Activated CD8-positive, alpha-beta T cell treated with anti-CD3 and anti-CD28 coated beads for 36 hours (primary cell): ENCODE data around the gene BST1. TPM values are rescaled to one million over a fixed set of nuclear protein-coding genes. Genes with fewer than 3 reads are reported as not detected.

Experiments
- ATAC-seq: fragments of 200-7000 bp; cut with Tn5 transposase; one replicate; pipeline ENCODE4 v1.10.0; 2021; ENCODE audit warnings: mild to moderate bottlenecking, moderate library complexity
- CTCF ChIA-PET: fragments of 350-600 bp; sonication (Branson Sonifier 250); formaldehyde crosslinking; loops from one replicate; lab custom pipeline; 2021; ENCODE audit warnings: antibody characterized with exemption; lab: Charles Lee
- POLR2A ChIA-PET: fragments of 350-600 bp; sonication (Branson Sonifier 250); formaldehyde crosslinking; loops from one replicate; lab custom pipeline; 2021; ENCODE audit warnings: antibody characterized with exemption; lab: Charles Lee
- DNase-seq: peaks from one replicate; pipeline ENCODE4 v3.0.0-alpha.2; 2020
- H3K27ac Mint-ChIP-seq: one replicate; pipeline ENCODE4 v1.8.0; 2021; ENCODE audit warnings: mild to moderate bottlenecking, mixed read lengths
- H3K27me3 Mint-ChIP-seq: one replicate; pipeline ENCODE4 v1.8.0; 2021; ENCODE audit warnings: mixed read lengths
- H3K36me3 Mint-ChIP-seq: one replicate; pipeline ENCODE4 v1.8.0; 2021; ENCODE audit warnings: low read depth, mixed read lengths
- H3K4me1 Mint-ChIP-seq: one replicate; pipeline ENCODE4 v1.8.0; 2021; ENCODE audit warnings: low read depth, mixed read lengths
- H3K4me3 Mint-ChIP-seq: one replicate; pipeline ENCODE4 v1.8.0; 2021; ENCODE audit warnings: mild to moderate bottlenecking, moderate library complexity, mixed read lengths
- H3K9me3 Mint-ChIP-seq: one replicate; pipeline ENCODE4 v1.8.0; 2021; ENCODE audit warnings: mixed read lengths
- intact Hi-C: fragments of 100-400 bp; cut with micrococcal nuclease; formaldehyde crosslinking; loops from one replicate; pipeline ENCODE4 v1.10.0; 2022
- total RNA-seq, 2 experiments: library from RNA; stranded (reverse); gene quantifications; one replicate each; pipeline ENCODE4 v1.2.3, GENCODE V29; 2021
- TF ChIP-seq, protein P1 (sequence below): fragments of 200-600 bp; IDR thresholded peaks from one replicate; pipeline ENCODE4 v1.8.0; 2022; ENCODE audit warnings: antibody characterized with exemption, mild to moderate bottlenecking

Gene BST1
- under 1 TPM; 0.20 to 0.65 TPM for total RNA-seq

DNA sequence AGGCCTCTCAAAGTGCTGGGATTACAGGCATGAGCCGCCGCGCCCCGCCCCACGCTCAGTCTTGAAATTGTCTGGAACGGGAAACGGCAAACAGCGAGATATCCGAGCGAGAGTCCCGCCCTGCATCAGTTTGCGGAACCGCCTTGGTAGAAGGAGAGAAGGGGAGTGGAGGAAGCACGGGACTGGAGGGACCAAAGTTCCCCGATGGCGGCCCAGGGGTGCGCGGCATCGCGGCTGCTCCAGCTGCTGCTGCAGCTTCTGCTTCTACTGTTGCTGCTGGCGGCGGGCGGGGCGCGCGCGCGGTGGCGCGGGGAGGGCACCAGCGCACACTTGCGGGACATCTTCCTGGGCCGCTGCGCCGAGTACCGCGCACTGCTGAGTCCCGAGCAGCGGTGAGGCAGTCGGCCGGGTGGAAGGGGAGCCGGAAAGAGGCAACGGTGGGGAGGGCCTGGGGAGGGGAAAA lies at the start of gene BST1:
TSS of gene BST1 (plus strand) at position 125 of the 463 bp plus-strand sequence. CDS start at position 205, 80 bp downstream.
- Mint-ChIP-seq H3K4me3 (peak within 1 kb of the TSS; percentile 75), H3K4me1 (peaks cover 3% of the 10 kb centered on the region), H3K36me3 (no peaks in the 10 kb centered on the region), H3K27me3 (peaks cover 21% of the 10 kb centered on the region), H3K9me3 (no peaks in the 10 kb centered on the region), H3K27ac (peak within 1 kb of the TSS; percentile 12)
- ATAC-seq (peak; percentile 81), DNase-seq (peak; percentile 59)
- TF ChIP-seq, protein P1, sequence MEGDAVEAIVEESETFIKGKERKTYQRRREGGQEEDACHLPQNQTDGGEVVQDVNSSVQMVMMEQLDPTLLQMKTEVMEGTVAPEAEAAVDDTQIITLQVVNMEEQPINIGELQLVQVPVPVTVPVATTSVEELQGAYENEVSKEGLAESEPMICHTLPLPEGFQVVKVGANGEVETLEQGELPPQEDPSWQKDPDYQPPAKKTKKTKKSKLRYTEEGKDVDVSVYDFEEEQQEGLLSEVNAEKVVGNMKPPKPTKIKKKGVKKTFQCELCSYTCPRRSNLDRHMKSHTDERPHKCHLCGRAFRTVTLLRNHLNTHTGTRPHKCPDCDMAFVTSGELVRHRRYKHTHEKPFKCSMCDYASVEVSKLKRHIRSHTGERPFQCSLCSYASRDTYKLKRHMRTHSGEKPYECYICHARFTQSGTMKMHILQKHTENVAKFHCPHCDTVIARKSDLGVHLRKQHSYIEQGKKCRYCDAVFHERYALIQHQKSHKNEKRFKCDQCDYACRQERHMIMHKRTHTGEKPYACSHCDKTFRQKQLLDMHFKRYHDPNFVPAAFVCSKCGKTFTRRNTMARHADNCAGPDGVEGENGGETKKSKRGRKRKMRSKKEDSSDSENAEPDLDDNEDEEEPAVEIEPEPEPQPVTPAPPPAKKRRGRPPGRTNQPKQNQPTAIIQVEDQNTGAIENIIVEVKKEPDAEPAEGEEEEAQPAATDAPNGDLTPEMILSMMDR: no peak
- intact Hi-C loops: no loop called here
- CTCF ChIA-PET: interaction anchor here (1.0 to 1.2 kb wide), 2 partner anchors 45 to 51 kb away, joined by 3 read pairs; no protein-coding TSS in a partner anchor
- POLR2A ChIA-PET: interaction anchor here (0.8 to 1.0 kb wide), 2 partner anchors 10 to 53 kb away, joined by 3 read pairs; no protein-coding TSS in a partner anchor

- TF ChIP-seq, protein P1: no peak
- ChIA-PET CTCF (interaction anchor here (0.7 to 2.5 kb wide), 4 partner anchors 10 to 421 kb away, joined by 3 to 9 read pairs (median 4); no protein-coding TSS in a partner anchor), POLR2A (interaction anchor here (0.6 to 3.4 kb wide), 3 partner anchors 28 to 140 kb away, joined by 3 to 18 read pairs (median 3); partner anchors contain the start of gene FAM200B)
- Mint-ChIP-seq H3K27me3 (no peaks in the 10 kb centered on the region), H3K4me1 (peaks cover 61% of the 10 kb centered on the region), H3K4me3 (peak overlapping the region; percentile 99), H3K36me3 (peaks cover 7% of the 10 kb centered on the region), H3K27ac (peak overlapping the region; percentile 95), H3K9me3 (no peaks in the 10 kb centered on the region)
- intact Hi-C loops: loop anchor here (5.0 kb wide), 1 partner anchor 421 kb away; no protein-coding TSS in a partner anchor
- no peak for DNase-seq
- ATAC-seq: no peak
Observed at GRCh38 chr4:15653420-15653819, 49.4 kb upstream of the BST1 start.

DNA sequence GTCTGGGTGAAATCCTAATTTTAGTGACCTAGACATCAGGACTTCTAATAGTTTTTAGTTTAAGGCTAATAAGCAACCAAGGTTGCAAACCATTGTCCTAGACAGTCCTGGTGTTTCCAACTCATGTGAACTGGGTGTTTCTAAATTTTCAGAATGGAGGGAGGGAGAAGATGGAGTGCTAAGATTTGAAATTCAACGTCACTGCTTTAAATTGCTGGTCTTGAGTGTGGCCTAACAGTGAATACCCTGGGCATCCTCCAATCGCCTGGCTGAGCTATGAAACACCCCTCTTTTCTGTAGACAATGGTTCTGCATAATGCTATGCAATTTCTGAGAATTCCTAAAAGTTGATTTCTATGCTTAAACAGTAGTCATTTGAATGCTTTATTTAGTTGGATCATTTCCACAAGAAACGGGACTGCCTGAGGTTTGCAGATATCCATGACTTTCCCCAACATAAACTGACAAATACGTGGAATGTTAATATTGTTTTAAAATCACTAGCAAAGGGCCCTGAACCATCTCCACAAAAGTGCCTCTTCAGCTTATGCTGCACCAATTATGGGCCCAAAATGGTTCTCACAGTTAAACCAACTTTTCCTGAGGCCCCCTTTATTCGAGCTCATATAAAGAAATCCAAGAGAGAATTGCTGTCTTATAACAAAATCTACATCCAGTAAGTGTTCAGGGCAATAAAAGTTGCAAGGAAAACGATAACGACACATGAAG lies 48.8 kb upstream of the BST1 start:
- Mint-ChIP-seq H3K9me3 (no peaks in the 10 kb centered on the region), H3K4me1 (peaks cover 56% of the 10 kb centered on the region), H3K36me3 (peaks cover 7% of the 10 kb centered on the region), H3K27ac (peak overlapping the region; percentile 95), H3K4me3 (peak overlapping the region; percentile 99), H3K27me3 (no peaks in the 10 kb centered on the region)
- ATAC-seq (peak; percentile 34), DNase-seq (peak; percentile 50)
- intact Hi-C loops: loop anchor here (5.0 kb wide), 1 partner anchor 422 kb away; no protein-coding TSS in a partner anchor
- ChIA-PET CTCF (interaction anchor here (0.6 to 2.5 kb wide), 5 partner anchors 9 to 421 kb away, joined by 3 to 9 read pairs (median 4); no protein-coding TSS in a partner anchor), POLR2A (interaction anchor here (0.7 to 3.4 kb wide), 5 partner anchors 28 to 652 kb away, joined by 3 to 18 read pairs (median 4); partner anchors contain the start of gene FAM200B)
- TF ChIP-seq, protein P1: no peak

GRCh38 chr4:15654593-15655222 lies 48.2 kb upstream of the BST1 start:
- POLR2A ChIA-PET: interaction anchor here (0.7 to 3.4 kb wide), 7 partner anchors 9 to 653 kb away, joined by 3 to 18 read pairs (median 5); partner anchors contain the start of gene FAM200B

More at GRCh38 chr4:15654593-15655222, 48.2 kb upstream of the BST1 start:
- Mint-ChIP-seq H3K27me3 (no peaks in the 10 kb centered on the region), H3K9me3 (no peaks in the 10 kb centered on the region), H3K27ac (peak overlapping the region; percentile 96), H3K4me1 (peaks cover 56% of the 10 kb centered on the region), H3K4me3 (peak overlapping the region; percentile 99), H3K36me3 (peaks cover 7% of the 10 kb centered on the region)
- ATAC-seq (peak; percentile 45), DNase-seq (peak; percentile 56)
- intact Hi-C loops: loop anchor here (5.0 kb wide), 2 partner anchors 422 to 652 kb away; partner anchors contain the start of gene CPEB2
- CTCF ChIA-PET: interaction anchor here (0.6 to 2.5 kb wide), 5 partner anchors 10 to 422 kb away, joined by 3 to 9 read pairs (median 4); no protein-coding TSS in a partner anchor
- TF ChIP-seq, protein P1: no peak
